ENCODE results near the gene FBXO10. TPM values are rescaled to one million over a fixed set of nuclear protein-coding genes. Genes with fewer than 3 reads are reported as not detected.

Gene FBXO10
- total RNA-seq, 4 donors from 2014 or later: 4.2 to 16.5 (median 6.8) TPM

GRCh38 chr9:37503736-37504135 lies 72.4 kb downstream of the FBXO10 start:
- H3K4me3 ChIP-seq: no peak overlapping the region
- DNase-seq: peak; percentile 13
- H3K9me3 ChIP-seq: no peaks in the 10 kb centered on the region
- intact Hi-C loops (cut with DNase I; ENCODE audit: low total_unique reads): no loop called here
- no peaks in the 10 kb centered on the region for H3K4me1 ChIP-seq
- WGBS, 2 donors (ENCODE audit: low coverage in 1 of 2): 85 to 94% methylated on average over 3 of the region's 3 CpGs
- in situ Hi-C loops (cut with MboI; ENCODE audit: low pct_ligation_motif_present in 1 of 4, low pct_unique_long_range_greater_than_20kb in 1 of 4, low sequenced_read_pairs in 3 of 4): no loop called here
- H3K27me3 ChIP-seq: no peaks in the 10 kb centered on the region
- peak; percentile 25 for TF ChIP-seq POLR2A (IDR thresholded peaks at IDR 0.05)
- TF ChIP-seq EP300 (IDR thresholded peaks at IDR 0.05; ENCODE audit: low read depth): no peak
- no peak for TF ChIP-seq CTCF (IDR thresholded peaks at IDR 0.05)
- no peak for TF ChIP-seq POLR2AphosphoS5 (IDR thresholded peaks at IDR 0.05)
- H3K27ac ChIP-seq: no peak overlapping the region
- peaks cover 0 to 20% (median 9%) of the 10 kb centered on the region in 4 donors for H3K36me3 ChIP-seq

- no peak for DNase-seq
- intact Hi-C loops (cut with DNase I; ENCODE audit: low total_unique reads) (no loop called here), in situ Hi-C loops (cut with MboI; ENCODE audit: low pct_ligation_motif_present in 1 of 4, low pct_unique_long_range_greater_than_20kb in 1 of 4, low sequenced_read_pairs in 3 of 4) (no loop called here)
- peaks cover 0 to 34% (median 15%) of the 10 kb centered on the region in 4 donors for H3K36me3 ChIP-seq
- H3K27ac ChIP-seq: no peak overlapping the region
- no peaks in the 10 kb centered on the region for H3K27me3 ChIP-seq
- 73 to 80% methylated on average over 1 to 2 of the region's 2 CpGs for WGBS, 2 donors (ENCODE audit: low coverage in 1 of 2)
- no peaks in the 10 kb centered on the region for H3K4me1 ChIP-seq
- no peak overlapping the region for H3K4me3 ChIP-seq
- H3K9me3 ChIP-seq: no peaks in the 10 kb centered on the region
- no peak for TF ChIP-seq EP300 (IDR thresholded peaks at IDR 0.05; ENCODE audit: low read depth)
- no peak for TF ChIP-seq CTCF (IDR thresholded peaks at IDR 0.05)
- TF ChIP-seq POLR2AphosphoS5 (IDR thresholded peaks at IDR 0.05): no peak
- no peak for TF ChIP-seq POLR2A (IDR thresholded peaks at IDR 0.05)
Measured at GRCh38 chr9:37501957-37502596, 74.1 kb downstream of the FBXO10 start.

GRCh38 chr9:37499297-37499696 lies 76.9 kb downstream of the FBXO10 start:
- intact Hi-C loops (cut with DNase I; ENCODE audit: low total_unique reads): no loop called here
- no peaks in the 10 kb centered on the region for H3K4me1 ChIP-seq

GRCh38 chr9:37498457-37498856 lies 77.7 kb downstream of the FBXO10 start:
- DNase-seq: no peak
- WGBS, 2 donors (ENCODE audit: low coverage in 1 of 2): 45 to 59% methylated on average over 2 to 3 of the region's 3 CpGs
- no peak overlapping the region for H3K4me3 ChIP-seq
- no peaks in the 10 kb centered on the region for H3K4me1 ChIP-seq
- no peaks in the 10 kb centered on the region for H3K9me3 ChIP-seq
- H3K27me3 ChIP-seq: no peaks in the 10 kb centered on the region
- peaks cover 0 to 50% (median 17%) of the 10 kb centered on the region in 4 donors for H3K36me3 ChIP-seq
- H3K27ac ChIP-seq: no peak overlapping the region
- in situ Hi-C loops (cut with MboI; ENCODE audit: low pct_ligation_motif_present in 1 of 4, low pct_unique_long_range_greater_than_20kb in 1 of 4, low sequenced_read_pairs in 3 of 4): loop anchor here in 1 of 4 donors (25.0 kb wide), 1 partner anchor 414 kb away; the partner anchor contains the start of gene SLC25A51
- no peak for TF ChIP-seq POLR2AphosphoS5 (IDR thresholded peaks at IDR 0.05)
- TF ChIP-seq CTCF (IDR thresholded peaks at IDR 0.05): no peak
- no peak for TF ChIP-seq EP300 (IDR thresholded peaks at IDR 0.05; ENCODE audit: low read depth)
- TF ChIP-seq POLR2A (IDR thresholded peaks at IDR 0.05): no peak
- intact Hi-C loops (cut with DNase I; ENCODE audit: low total_unique reads): no loop called here

More at GRCh38 chr9:37499297-37499696, 76.9 kb downstream of the FBXO10 start:
- Histone ChIP-seq H3K4me3 (no peak overlapping the region), H3K27me3 (no peaks in the 10 kb centered on the region), H3K9me3 (no peaks in the 10 kb centered on the region), H3K27ac (no peak overlapping the region), H3K36me3 (peaks cover 0 to 41% (median 17%) of the 10 kb centered on the region in 4 donors)
- in situ Hi-C loops (cut with MboI; ENCODE audit: low pct_ligation_motif_present in 1 of 4, low pct_unique_long_range_greater_than_20kb in 1 of 4, low sequenced_read_pairs in 3 of 4): loop anchor here in 1 of 4 donors (25.0 kb wide), 1 partner anchor 413 kb away; the partner anchor contains the start of gene SLC25A51
- no peak for TF ChIP-seq CTCF (IDR thresholded peaks at IDR 0.05)
- DNase-seq: no peak
- 80 to 88% methylated on average over 1 to 6 of the region's 6 CpGs for WGBS, 2 donors (ENCODE audit: low coverage in 1 of 2)
